HFFc6 (cell line): Measurements from ENCODE around the gene DYSF. TPM values are rescaled to one million over a fixed set of nuclear protein-coding genes. Genes with fewer than 3 reads are reported as not detected.
A peak's percentile ranks its signal among the peaks of the same experiment; 100 is the strongest.

Experiments
- DNase-seq: peaks from one replicate; pipeline ENCODE4 v3.0.0-alpha.2; 2018
- H3K27ac Mint-ChIP-seq: 2 replicates; pipeline ENCODE4 v1.8.0; 2020; ENCODE audit warnings: mild to moderate bottlenecking, mixed read lengths
- H3K27me3 Mint-ChIP-seq: 2 replicates; pipeline ENCODE4 v1.8.0; 2021; ENCODE audit warnings: mild to moderate bottlenecking, moderate library complexity, mixed read lengths; ENCODE audit not compliant: insufficient read depth
- H3K36me3 Mint-ChIP-seq: 2 replicates; pipeline ENCODE4 v1.8.0; 2021; ENCODE audit warnings: low read depth, mixed read lengths
- H3K4me1 Mint-ChIP-seq: 2 replicates; pipeline ENCODE4 v1.8.0; 2020; ENCODE audit warnings: low read depth, mixed read lengths
- H3K4me3 Mint-ChIP-seq: 2 replicates; pipeline ENCODE4 v1.8.0; 2020; ENCODE audit warnings: mild to moderate bottlenecking, moderate library complexity, mixed read lengths
- H3K9me3 Mint-ChIP-seq: 2 replicates; pipeline ENCODE4 v1.8.0; 2020; ENCODE audit warnings: mild to moderate bottlenecking, mixed read lengths
- CTCF ChIP-seq: fragments of 200-600 bp; sonication (generic); IDR thresholded peaks from 2 replicates; pipeline ENCODE4 v1.5.0; 2021; ENCODE audit warnings: antibody characterized with exemption, mild to moderate bottlenecking
- total RNA-seq, 6 experiments: library from RNA; stranded (reverse); fragmentation: NEBNext Ultra II Directional; extraction: Animal tissue kit (Norgen Biotek cat#: 25700); gene quantifications; 2 replicates in 1 of 6; 3 replicates in 5 of 6; pipeline ENCODE4 v1.2.3, GENCODE V29; 2021

The DYSF gene
- total RNA-seq, 6 experiments from 2014 or later: 0.07 to 0.57 (median 0.32) TPM

GRCh38 chr2:71714601-71715240 is 261.4 kb downstream of the DYSF start:
- Mint-ChIP-seq H3K27me3 (peaks cover 4% of the 10 kb centered on the region; the same call in 1 of the 2 replicates), H3K27ac (no peak overlapping the region), H3K36me3 (peaks cover 8% of the 10 kb centered on the region), H3K4me3 (no peak overlapping the region), H3K9me3 (peaks cover 4% of the 10 kb centered on the region), H3K4me1 (peaks cover 45% of the 10 kb centered on the region)
- no peak for TF ChIP-seq CTCF
- no peak for DNase-seq

GRCh38 chr2:71715241-71715750 is 261.9 kb downstream of the DYSF start:
- Mint-ChIP-seq H3K9me3 (peaks cover 4% of the 10 kb centered on the region), H3K4me1 (peaks cover 51% of the 10 kb centered on the region), H3K27me3 (peaks cover 4% of the 10 kb centered on the region; the same call in 1 of the 2 replicates), H3K27ac (no peak overlapping the region), H3K4me3 (no peak overlapping the region), H3K36me3 (peaks cover 8% of the 10 kb centered on the region)
- TF ChIP-seq CTCF: no peak
- no peak for DNase-seq

- Mint-ChIP-seq H3K4me3 (no peak overlapping the region), H3K27me3 (peaks cover 4% of the 10 kb centered on the region; the same call in 1 of the 2 replicates), H3K36me3 (peaks cover 7% of the 10 kb centered on the region), H3K4me1 (peaks cover 58% of the 10 kb centered on the region), H3K9me3 (peaks cover 4% of the 10 kb centered on the region), H3K27ac (no peak overlapping the region)
- TF ChIP-seq CTCF: no peak
- no peak for DNase-seq
Measured at GRCh38 chr2:71715951-71716696, 262.8 kb downstream of the DYSF start.

GRCh38 chr2:71716697-71717624 is 263.6 kb downstream of the DYSF start:
- peak; percentile 88 for DNase-seq
- Mint-ChIP-seq H3K9me3 (no peaks in the 10 kb centered on the region), H3K36me3 (no peaks in the 10 kb centered on the region; the same call in 1 of the 2 replicates), H3K27me3 (peaks cover 4% of the 10 kb centered on the region; the same call in 1 of the 2 replicates), H3K4me1 (peaks cover 56% of the 10 kb centered on the region; the same call in 1 of the 2 replicates), H3K27ac (peak overlapping the region; percentile 53; the same call in 1 of the 2 replicates), H3K4me3 (peak overlapping the region; percentile 59; the same call in 1 of the 2 replicates)
- TF ChIP-seq CTCF: no peak

- Mint-ChIP-seq H3K27me3 (peaks cover 2% of the 10 kb centered on the region; the same call in 1 of the 2 replicates), H3K9me3 (peaks cover 4% of the 10 kb centered on the region), H3K36me3 (no peaks in the 10 kb centered on the region; the same call in 1 of the 2 replicates), H3K27ac (no peak overlapping the region; the same call in 1 of the 2 replicates), H3K4me1 (peaks cover 56% of the 10 kb centered on the region; the same call in 1 of the 2 replicates), H3K4me3 (no peak overlapping the region)
- DNase-seq: no peak
- no peak for TF ChIP-seq CTCF
Measured at GRCh38 chr2:71718686-71719085, 265.3 kb downstream of the DYSF start.
